ENCODE measurements around the gene TBXAS1. TPM values are rescaled to one million over a fixed set of nuclear protein-coding genes. Genes with fewer than 3 reads are reported as not detected.

The TBXAS1 gene
- total RNA-seq, 2 experiments from 2014 or later, result 0.86 TPM; not detected in 1

DNA sequence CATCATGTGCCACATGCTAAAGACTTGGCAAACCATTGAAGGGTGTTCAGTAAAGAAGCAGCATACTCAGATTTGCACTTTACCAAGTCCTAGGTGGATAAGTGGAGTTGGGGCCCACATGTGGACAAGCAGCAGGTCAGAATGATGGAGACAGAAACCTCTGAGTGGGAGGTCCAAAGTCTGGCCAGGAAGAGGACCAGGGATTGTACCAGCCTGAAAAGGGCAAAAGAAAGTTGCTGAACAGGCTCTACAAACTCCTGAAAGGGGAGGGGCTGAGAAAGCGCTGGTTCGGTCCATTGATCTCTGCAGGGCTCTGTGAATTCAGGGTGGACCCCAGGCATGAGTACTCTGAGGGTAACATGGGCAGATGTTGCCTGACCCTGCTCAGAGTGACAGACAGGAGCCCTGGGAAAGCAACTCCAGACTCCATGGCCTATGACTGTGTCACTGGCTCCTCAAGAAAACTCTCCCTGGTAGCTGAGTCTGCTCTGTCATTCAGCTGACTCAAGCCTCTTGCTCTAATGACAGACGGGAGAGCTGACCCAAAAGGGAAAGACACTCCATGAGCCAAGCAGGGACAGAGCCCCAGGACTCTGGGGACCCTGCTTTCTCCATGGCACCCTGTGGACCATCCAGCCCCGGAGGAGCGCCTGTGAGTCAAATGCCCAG lies 68.5 kb downstream of the TBXAS1 start:
- ChIA-PET CTCF (ENCODE audit: unreplicated experiment) (no interaction called here), POLR2A (interaction anchor here (0.5 to 1.5 kb wide), 2 partner anchors 18 to 96 kb away, joined by 3 to 8 read pairs; no protein-coding TSS in a partner anchor)
- Histone ChIP-seq H3K4me3 (ENCODE audit: low read depth, low read length, poor library complexity, severe bottlenecking) (no peak overlapping the region), H3K36me3 (ENCODE audit: insufficient read depth, low read length) (no peaks in the 10 kb centered on the region; the same call in 1 of the 2 replicates), H3K9me3 (ENCODE audit: low read length) (peaks cover 15% of the 10 kb centered on the region; the same call in 1 of the 2 replicates), H3K9me2 (ENCODE audit: insufficient read depth, low read length) (no peaks in the 10 kb centered on the region), H3K79me2 (ENCODE audit: insufficient read depth, low read depth, low read length) (no peaks in the 10 kb centered on the region), H3K4me1 (ENCODE audit: insufficient read depth, low read length, poor library complexity, severe bottlenecking) (peaks cover 44% of the 10 kb centered on the region), H2AFZ (ENCODE audit: low read length) (no peak overlapping the region), H4K20me1 (ENCODE audit: insufficient read depth, low read length) (no peaks in the 10 kb centered on the region), H3K27ac (ENCODE audit: low read depth, low read length, poor library complexity, severe bottlenecking) (no peak overlapping the region), H3K4me2 (ENCODE audit: low read length) (no peak overlapping the region)
- no peak for TF ChIP-seq EZH2phosphoT487 (IDR thresholded peaks at IDR 0.05; ENCODE audit: borderline replicate concordance, low read depth, low read length)
- TF ChIP-seq, protein P1, sequence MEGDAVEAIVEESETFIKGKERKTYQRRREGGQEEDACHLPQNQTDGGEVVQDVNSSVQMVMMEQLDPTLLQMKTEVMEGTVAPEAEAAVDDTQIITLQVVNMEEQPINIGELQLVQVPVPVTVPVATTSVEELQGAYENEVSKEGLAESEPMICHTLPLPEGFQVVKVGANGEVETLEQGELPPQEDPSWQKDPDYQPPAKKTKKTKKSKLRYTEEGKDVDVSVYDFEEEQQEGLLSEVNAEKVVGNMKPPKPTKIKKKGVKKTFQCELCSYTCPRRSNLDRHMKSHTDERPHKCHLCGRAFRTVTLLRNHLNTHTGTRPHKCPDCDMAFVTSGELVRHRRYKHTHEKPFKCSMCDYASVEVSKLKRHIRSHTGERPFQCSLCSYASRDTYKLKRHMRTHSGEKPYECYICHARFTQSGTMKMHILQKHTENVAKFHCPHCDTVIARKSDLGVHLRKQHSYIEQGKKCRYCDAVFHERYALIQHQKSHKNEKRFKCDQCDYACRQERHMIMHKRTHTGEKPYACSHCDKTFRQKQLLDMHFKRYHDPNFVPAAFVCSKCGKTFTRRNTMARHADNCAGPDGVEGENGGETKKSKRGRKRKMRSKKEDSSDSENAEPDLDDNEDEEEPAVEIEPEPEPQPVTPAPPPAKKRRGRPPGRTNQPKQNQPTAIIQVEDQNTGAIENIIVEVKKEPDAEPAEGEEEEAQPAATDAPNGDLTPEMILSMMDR (conservative IDR thresholded peaks at IDR 0.05; ENCODE audit: low read length), result no peak
- BruUV-seq (replicated peaks), result no TSS peak
- DNase-seq (ENCODE audit: low spot score), result no peak
- intact Hi-C loops (cut with micrococcal nuclease; ENCODE audit: unreplicated experiment), result no loop called here

GRCh38 chr7:139898483-139898882 lies 69.4 kb downstream of the TBXAS1 start:
- Histone ChIP-seq H3K4me1 (ENCODE audit: insufficient read depth, low read length, poor library complexity, severe bottlenecking) (peaks cover 44% of the 10 kb centered on the region), H3K4me3 (ENCODE audit: low read depth, low read length, poor library complexity, severe bottlenecking) (no peak overlapping the region), H3K9me3 (ENCODE audit: low read length) (peaks cover 17% of the 10 kb centered on the region; the same call in 1 of the 2 replicates), H2AFZ (ENCODE audit: low read length) (peak overlapping the region; percentile 22; the same call in 1 of the 2 replicates), H3K27ac (ENCODE audit: low read depth, low read length, poor library complexity, severe bottlenecking) (no peak overlapping the region), H3K36me3 (ENCODE audit: insufficient read depth, low read length) (no peaks in the 10 kb centered on the region; the same call in 1 of the 2 replicates), H3K9me2 (ENCODE audit: insufficient read depth, low read length) (no peaks in the 10 kb centered on the region), H3K4me2 (ENCODE audit: low read length) (0 out of 2 replicates have a peak overlapping the region, but pooled peaks have one; percentile 44), H4K20me1 (ENCODE audit: insufficient read depth, low read length) (no peaks in the 10 kb centered on the region), H3K79me2 (ENCODE audit: insufficient read depth, low read depth, low read length) (no peaks in the 10 kb centered on the region)
- ChIA-PET POLR2A (interaction anchor here (0.7 to 1.5 kb wide), 2 partner anchors 10 to 18 kb away, joined by 3 to 8 read pairs; no protein-coding TSS in a partner anchor), CTCF (ENCODE audit: unreplicated experiment) (no interaction called here)
- TF ChIP-seq, protein P1 (conservative IDR thresholded peaks at IDR 0.05; ENCODE audit: low read length), result no peak
- no peak for TF ChIP-seq EZH2phosphoT487 (IDR thresholded peaks at IDR 0.05; ENCODE audit: borderline replicate concordance, low read depth, low read length)
- intact Hi-C loops (cut with micrococcal nuclease; ENCODE audit: unreplicated experiment), result no loop called here
- BruUV-seq (replicated peaks), result no TSS peak
- DNase-seq (ENCODE audit: low spot score), result no peak
